Kidney epithelial cell (primary cell): ENCODE results near the gene ANKRD52. TPM values are rescaled to one million over a fixed set of nuclear protein-coding genes. Genes with fewer than 3 reads are reported as not detected.
A peak's percentile ranks its signal among the peaks of the same experiment; 100 is the strongest.

Experiments
- DNase-seq: peaks from one replicate; pipeline ENCODE4 v3.0.0-alpha.2; 2010; ENCODE audit warnings: low read depth
- H3K27me3 ChIP-seq: 2 replicates; pipeline ENCODE4 v1.6.0; 2011; ENCODE audit warnings: low read length; ENCODE audit not compliant: control insufficient read depth, insufficient read depth
- H3K36me3 ChIP-seq: 2 replicates; pipeline ENCODE4 v1.5.1; 2011; ENCODE audit warnings: low read length; ENCODE audit not compliant: control insufficient read depth, insufficient read depth
- H3K4me3 ChIP-seq: 2 replicates; pipeline ENCODE4 v1.5.1; 2011; ENCODE audit warnings: low read depth, mild to moderate bottlenecking, control low read depth, low read length
- CTCF ChIP-seq: IDR thresholded peaks from 2 replicates; pipeline ENCODE4 v1.5.1; 2011; ENCODE audit warnings: mild to moderate bottlenecking, moderate library complexity, low read length, control low read depth, inconsistent platforms; ENCODE audit not compliant: insufficient read depth, poor library complexity, severe bottlenecking
- total RNA-seq: library from RNA; depleted of rRNA; stranded (reverse); fragments of >200 nt; gene quantifications from 2 replicates; pipeline ENCODE4 v1.2.3, GENCODE V29; 2015

ANKRD52 gene
- total RNA-seq, 1 donor from 2014 or later, result 38.8 TPM

- DNase-seq, result peak; percentile 84
- peak within 1 kb of the TSS; percentile 86 for H3K4me3 ChIP-seq
- TF ChIP-seq CTCF, result no peak
- H3K36me3 ChIP-seq, result peaks cover 2% of the 10 kb centered on the region
- H3K27me3 ChIP-seq, result no peaks in the 10 kb centered on the region
These were observed 41.9 kb upstream of the ANKRD52 start, which contains the start of gene CS for GRCh38 chr12:56299853-56300643. TSS of gene CS (minus strand) at chr12:56300330. CDS start at chr12:56300201, 129 bp downstream.

DNA sequence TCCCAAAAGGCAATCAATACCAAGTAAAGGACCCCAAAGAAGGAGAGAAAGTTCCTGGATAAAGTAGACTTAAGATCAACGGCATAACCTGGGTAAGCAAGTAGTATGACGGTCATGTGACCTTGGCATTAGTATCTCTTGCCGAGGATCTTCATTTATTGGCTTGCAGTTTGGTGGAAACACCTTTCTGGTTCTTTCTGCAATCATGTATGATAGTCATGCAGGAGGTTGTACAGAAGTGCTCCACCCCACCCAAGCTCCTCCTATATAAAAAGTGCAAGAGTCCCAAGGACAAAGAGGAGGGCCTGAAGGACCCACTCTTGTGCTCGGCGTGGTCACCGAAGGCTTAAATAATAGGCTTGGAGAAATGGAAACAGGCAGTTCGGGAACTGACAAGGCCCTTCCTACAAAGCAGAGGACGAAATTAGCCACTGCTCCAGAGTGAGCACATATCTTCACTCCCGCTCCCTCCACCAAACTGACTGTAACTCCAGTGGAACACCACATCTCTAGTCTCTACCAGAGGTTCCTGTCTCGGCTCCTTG, 41.2 kb upstream of the ANKRD52 start:
- Histone ChIP-seq H3K36me3 (peaks cover 1% of the 10 kb centered on the region), H3K4me3 (peak overlapping the region; percentile 86), H3K27me3 (no peaks in the 10 kb centered on the region)
- DNase-seq, result no peak
- no peak for TF ChIP-seq CTCF

DNA sequence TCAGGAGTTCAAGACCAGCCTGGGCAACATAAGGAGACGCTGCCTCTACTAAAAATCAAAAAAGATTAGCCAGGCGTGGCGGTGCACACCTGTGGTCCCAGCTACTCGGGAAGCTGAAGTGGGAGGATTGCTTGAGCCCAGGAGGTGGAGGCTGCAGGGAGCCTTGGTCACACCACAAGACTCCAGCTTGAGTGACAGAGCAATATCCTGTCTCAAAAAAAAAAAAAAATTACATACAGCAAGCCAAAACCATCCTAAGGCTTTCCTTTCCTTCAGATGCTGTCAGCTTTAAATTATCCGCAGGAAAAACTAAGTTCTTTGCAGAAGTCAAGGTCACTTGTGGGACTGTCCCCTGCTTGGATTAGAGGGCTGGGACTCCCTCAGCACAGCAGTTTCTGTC, 40.6 kb upstream of the ANKRD52 start:
- TF ChIP-seq CTCF, result no peak
- no peaks in the 10 kb centered on the region for H3K36me3 ChIP-seq
- peak overlapping the region; percentile 86 for H3K4me3 ChIP-seq
- H3K27me3 ChIP-seq, result no peaks in the 10 kb centered on the region
- DNase-seq, result no peak

DNA sequence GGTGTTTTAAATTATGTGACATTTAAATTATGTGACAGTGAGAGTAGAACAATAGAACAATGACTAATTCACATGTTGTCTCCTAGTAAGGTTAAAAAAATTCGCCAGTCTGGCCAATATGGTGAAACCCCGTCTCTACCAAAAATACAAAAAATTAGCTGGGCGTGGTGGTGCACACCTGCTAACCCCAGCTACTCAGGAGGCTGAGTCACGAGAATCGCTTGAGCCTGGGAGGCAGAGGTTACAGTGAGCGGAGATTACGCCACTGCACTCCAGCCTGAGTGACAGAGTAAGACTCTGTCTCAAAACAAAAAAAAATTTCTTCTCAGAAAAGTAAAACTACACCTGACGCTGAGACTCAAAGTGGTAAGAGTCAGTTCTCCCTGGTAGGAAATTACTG, 39.2 kb upstream of the ANKRD52 start:
- DNase-seq, result no peak
- no peak for TF ChIP-seq CTCF
- Histone ChIP-seq H3K36me3 (no peaks in the 10 kb centered on the region), H3K27me3 (no peaks in the 10 kb centered on the region), H3K4me3 (no peak overlapping the region)

GRCh38 chr12:56296295-56296694, 38.1 kb upstream of the ANKRD52 start:
- no peaks in the 10 kb centered on the region for H3K36me3 ChIP-seq
- TF ChIP-seq CTCF, result no peak
- H3K27me3 ChIP-seq, result no peaks in the 10 kb centered on the region
- H3K4me3 ChIP-seq, result no peak overlapping the region
- DNase-seq, result no peak
